ENCODE data around the gene PTGER3. TPM values are rescaled to one million over a fixed set of nuclear protein-coding genes. Genes with fewer than 3 reads are reported as not detected.

The PTGER3 gene
- polyA plus RNA-seq, 1 of the 3 experiments (the other 2 are of a cell fraction): 1.9 TPM

DNA sequence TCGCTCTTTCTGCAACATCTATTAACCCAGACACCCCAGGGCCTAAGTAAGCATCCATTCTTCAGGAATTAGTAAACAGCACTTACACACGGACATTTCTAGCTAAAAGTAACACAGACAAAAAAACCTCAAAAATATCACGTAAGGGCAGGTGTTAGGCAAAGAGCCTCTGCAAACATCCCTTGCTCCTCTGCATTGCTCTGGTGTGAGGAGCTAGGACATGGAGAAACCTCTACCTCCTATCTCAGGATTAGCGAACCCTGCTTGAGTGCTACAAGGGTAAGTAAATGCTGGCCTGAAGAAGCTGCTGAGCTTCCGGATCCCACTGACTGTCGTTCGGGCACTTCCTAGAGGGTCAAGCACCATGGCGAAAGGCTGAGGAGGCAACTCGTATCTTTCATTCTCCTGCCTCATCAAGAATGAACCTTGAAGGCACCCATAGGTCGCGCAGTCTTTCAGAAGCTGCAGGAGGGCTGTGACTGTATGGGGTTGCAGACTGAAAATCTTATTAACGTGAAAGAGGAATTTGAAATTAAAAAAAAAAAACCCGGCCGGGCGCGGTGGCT lies 2.1 kb downstream of the PTGER3 start:
- Histone ChIP-seq H3K4me3 (ENCODE audit: low read depth in 2 of 2, low read length in 1 of 2) (peak overlapping the region in 1 of 2 experiments; percentile 9; a peak in 1 of 4 replicates), H3K9ac (no peak overlapping the region), H2AFZ (ENCODE audit: low read depth) (no peak overlapping the region), H3K79me2 (ENCODE audit: insufficient read depth) (no peaks in the 10 kb centered on the region), H3K4me2 (no peak overlapping the region), H3K27me3 (ENCODE audit: insufficient read depth) (no peaks in the 10 kb centered on the region), H3K4me1 (ENCODE audit: control insufficient read depth in 1 of 2, insufficient read depth in 2 of 2, low read depth in 1 of 2, low read length in 1 of 2) (peaks cover 11 to 18% of the 10 kb centered on the region in 2 experiments; a peak in 2 of 4 replicates), H3K36me3 (replicated peaks in 1 of 2; ENCODE audit: control insufficient read depth in 1 of 2, insufficient read depth in 2 of 2, low read length in 1 of 2) (no peaks in the 10 kb centered on the region), H3K9me3 (no peaks in the 10 kb centered on the region), H3K9me2 (no peaks in the 10 kb centered on the region), H4K20me1 (ENCODE audit: insufficient read depth) (no peaks in the 10 kb centered on the region), H3F3A (replicated peaks; ENCODE audit: insufficient read depth) (peaks cover 24% of the 10 kb centered on the region), H3K27ac (ENCODE audit: low read depth in 2 of 2, low read length in 1 of 2) (no peak overlapping the region)
- 85% methylated on average over 16 of the region's 16 CpGs for WGBS (ENCODE audit: low lambda C conversion rate)
- ChIA-PET POLR2A (interaction anchor here (0.9 kb wide), 1 partner anchor 36 kb away, joined by 4 read pairs; the partner anchor contains the start of gene ZRANB2), CTCF (interaction anchor here (3.5 kb wide), 1 partner anchor 360 kb away, joined by 12 read pairs; no protein-coding TSS in a partner anchor)
- no peak for DNase-seq
- TF ChIP-seq FOXM1 (IDR thresholded peaks at IDR 0.05; ENCODE audit: low read depth) (no peak), YY1 (IDR thresholded peaks at IDR 0.05; ENCODE audit: low read depth) (no peak), CTCF (IDR thresholded peaks at IDR 0.05) (no peak)

GRCh38 chr1:71044833-71045232 lies 2.8 kb downstream of the PTGER3 start:
- WGBS (ENCODE audit: low lambda C conversion rate): 85% methylated on average over 1 of the region's 1 CpG
- no peaks in the 10 kb centered on the region for H3K79me2 ChIP-seq (ENCODE audit: insufficient read depth)
- H3K36me3 ChIP-seq (replicated peaks in 1 of 2; ENCODE audit: control insufficient read depth in 1 of 2, insufficient read depth in 2 of 2, low read length in 1 of 2): no peaks in the 10 kb centered on the region
- TF ChIP-seq IRF3 (IDR thresholded peaks at IDR 0.05; ENCODE audit: low read depth, low read length) (no peak), ELF1 (IDR thresholded peaks at IDR 0.05) (no peak), NFIC (IDR thresholded peaks at IDR 0.05; ENCODE audit: borderline replicate concordance) (no peak), SIN3A (IDR thresholded peaks at IDR 0.05; ENCODE audit: borderline replicate concordance, low read depth, low read length) (no peak), MXI1 (IDR thresholded peaks at IDR 0.05; ENCODE audit: low read depth, low read length) (no peak), RAD21 (IDR thresholded peaks at IDR 0.05; ENCODE audit: low read length) (no peak), EZH2phosphoT487 (IDR thresholded peaks at IDR 0.05; ENCODE audit: borderline replicate concordance, low read depth) (no peak), RFX5 (IDR thresholded peaks at IDR 0.05; ENCODE audit: low read length) (no peak), GABPA (IDR thresholded peaks at IDR 0.05; ENCODE audit: low read depth) (no peak), FOSL2 (IDR thresholded peaks at IDR 0.05; ENCODE audit: borderline replicate concordance, low read depth) (no peak)
- TF ChIP-seq, protein P1, sequence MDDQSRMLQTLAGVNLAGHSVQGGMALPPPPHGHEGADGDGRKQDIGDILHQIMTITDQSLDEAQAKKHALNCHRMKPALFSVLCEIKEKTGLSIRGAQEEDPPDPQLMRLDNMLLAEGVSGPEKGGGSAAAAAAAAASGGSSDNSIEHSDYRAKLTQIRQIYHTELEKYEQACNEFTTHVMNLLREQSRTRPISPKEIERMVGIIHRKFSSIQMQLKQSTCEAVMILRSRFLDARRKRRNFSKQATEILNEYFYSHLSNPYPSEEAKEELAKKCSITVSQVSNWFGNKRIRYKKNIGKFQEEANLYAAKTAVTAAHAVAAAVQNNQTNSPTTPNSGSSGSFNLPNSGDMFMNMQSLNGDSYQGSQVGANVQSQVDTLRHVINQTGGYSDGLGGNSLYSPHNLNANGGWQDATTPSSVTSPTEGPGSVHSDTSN (IDR thresholded peaks at IDR 0.05): no peak
- TF ChIP-seq, protein P2, sequence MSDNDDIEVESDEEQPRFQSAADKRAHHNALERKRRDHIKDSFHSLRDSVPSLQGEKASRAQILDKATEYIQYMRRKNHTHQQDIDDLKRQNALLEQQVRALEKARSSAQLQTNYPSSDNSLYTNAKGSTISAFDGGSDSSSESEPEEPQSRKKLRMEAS (IDR thresholded peaks at IDR 0.05; ENCODE audit: low read depth): no peak
- ChIA-PET CTCF (interaction anchor here (3.5 kb wide), 1 partner anchor 359 kb away, joined by 12 read pairs; no protein-coding TSS in a partner anchor), POLR2A (no interaction called here)
- H4K20me1 ChIP-seq (ENCODE audit: insufficient read depth): no peaks in the 10 kb centered on the region
- no peaks in the 10 kb centered on the region for H3K27me3 ChIP-seq (ENCODE audit: insufficient read depth)
- H3K4me3 ChIP-seq (ENCODE audit: low read depth in 2 of 2, low read length in 1 of 2): peak overlapping the region in 1 of 2 experiments; percentile 9; a peak in 1 of 4 replicates
- peaks cover 21% of the 10 kb centered on the region for H3F3A ChIP-seq (replicated peaks; ENCODE audit: insufficient read depth)
- no peak for DNase-seq
- H3K9ac ChIP-seq: no peak overlapping the region
- H3K9me3 ChIP-seq: no peaks in the 10 kb centered on the region
- H2AFZ ChIP-seq (ENCODE audit: low read depth): no peak overlapping the region
- no peak overlapping the region for H3K4me2 ChIP-seq
- H3K27ac ChIP-seq (ENCODE audit: low read depth in 2 of 2, low read length in 1 of 2): no peak overlapping the region
- peaks cover 11 to 17% of the 10 kb centered on the region in 2 experiments; a peak in 2 of 4 replicates for H3K4me1 ChIP-seq (ENCODE audit: control insufficient read depth in 1 of 2, insufficient read depth in 2 of 2, low read depth in 1 of 2, low read length in 1 of 2)
- H3K9me2 ChIP-seq: no peaks in the 10 kb centered on the region

All from SK-N-SH (cell line).